ENCODE results near the gene NPM1.

- TF ChIP-seq, protein P1, sequence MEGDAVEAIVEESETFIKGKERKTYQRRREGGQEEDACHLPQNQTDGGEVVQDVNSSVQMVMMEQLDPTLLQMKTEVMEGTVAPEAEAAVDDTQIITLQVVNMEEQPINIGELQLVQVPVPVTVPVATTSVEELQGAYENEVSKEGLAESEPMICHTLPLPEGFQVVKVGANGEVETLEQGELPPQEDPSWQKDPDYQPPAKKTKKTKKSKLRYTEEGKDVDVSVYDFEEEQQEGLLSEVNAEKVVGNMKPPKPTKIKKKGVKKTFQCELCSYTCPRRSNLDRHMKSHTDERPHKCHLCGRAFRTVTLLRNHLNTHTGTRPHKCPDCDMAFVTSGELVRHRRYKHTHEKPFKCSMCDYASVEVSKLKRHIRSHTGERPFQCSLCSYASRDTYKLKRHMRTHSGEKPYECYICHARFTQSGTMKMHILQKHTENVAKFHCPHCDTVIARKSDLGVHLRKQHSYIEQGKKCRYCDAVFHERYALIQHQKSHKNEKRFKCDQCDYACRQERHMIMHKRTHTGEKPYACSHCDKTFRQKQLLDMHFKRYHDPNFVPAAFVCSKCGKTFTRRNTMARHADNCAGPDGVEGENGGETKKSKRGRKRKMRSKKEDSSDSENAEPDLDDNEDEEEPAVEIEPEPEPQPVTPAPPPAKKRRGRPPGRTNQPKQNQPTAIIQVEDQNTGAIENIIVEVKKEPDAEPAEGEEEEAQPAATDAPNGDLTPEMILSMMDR (IDR thresholded peaks at IDR 0.05; ENCODE audit: low read depth, low read length): no peak
- TF ChIP-seq POLR2A (IDR thresholded peaks at IDR 0.05; ENCODE audit: extremely low read depth, insufficient read length): no peak
These were observed 49.7 kb downstream of the NPM1 start for GRCh38 chr5:171437286-171437821.
